Stimulated activated CD8-positive, alpha-beta memory T cell treated with anti-CD3 and anti-CD28 coated beads, Interleukin-15, amount 100 ng/mL, for 24 hours (primary cell): ENCODE results near the gene FLNB.

ENCODE experiments used
- DNase-seq: peaks from one replicate; pipeline ENCODE4 v3.0.0-alpha.2; 2020; ENCODE audit warnings: low read depth

FLNB gene

GRCh38 chr3:58135712-58136543 lies 127.7 kb downstream of the FLNB start:
- no peak for DNase-seq

GRCh38 chr3:58137306-58137705 lies 129.1 kb downstream of the FLNB start:
- no peak for DNase-seq

GRCh38 chr3:58141766-58142345 lies 133.6 kb downstream of the FLNB start:
- DNase-seq = no peak

- no peak for DNase-seq
Observed at GRCh38 chr3:58143417-58144055, 135.3 kb downstream of the FLNB start.

GRCh38 chr3:58144478-58145325 lies 136.5 kb downstream of the FLNB start:
- DNase-seq = no peak

GRCh38 chr3:58148049-58148448 lies 139.8 kb downstream of the FLNB start:
- DNase-seq = no peak

- DNase-seq = no peak
Observed at GRCh38 chr3:58150130-58150809, 142.0 kb downstream of the FLNB start.

GRCh38 chr3:58150810-58151199 lies 142.6 kb downstream of the FLNB start:
- DNase-seq = no peak

GRCh38 chr3:58151637-58152036 lies 143.4 kb downstream of the FLNB start:
- no peak for DNase-seq

GRCh38 chr3:58152225-58153015 lies 144.2 kb downstream of the FLNB start:
- DNase-seq = no peak

- no peak for DNase-seq
Observed at GRCh38 chr3:58153371-58153770, 145.1 kb downstream of the FLNB start.

GRCh38 chr3:58154626-58155449 lies 146.6 kb downstream of the FLNB start:
- no peak for DNase-seq

- DNase-seq = no peak
Observed at GRCh38 chr3:58155838-58156237, 147.6 kb downstream of the FLNB start.

GRCh38 chr3:58157700-58158099 lies 149.5 kb downstream of the FLNB start:
- no peak for DNase-seq

- DNase-seq = no peak
Observed at GRCh38 chr3:58158442-58159153, 150.4 kb downstream of the FLNB start.

- DNase-seq = no peak
Observed at GRCh38 chr3:58160399-58160798, 152.2 kb downstream of the FLNB start.

GRCh38 chr3:58161435-58162398 lies 153.5 kb downstream of the FLNB start:
- no peak for DNase-seq

- no peak for DNase-seq
Observed at GRCh38 chr3:58163234-58163633, 155.0 kb downstream of the FLNB start.
